Effector memory CD4-positive, alpha-beta T cell (primary cell): ENCODE measurements around the gene DUSP16.

Experiments
- DNase-seq, 3 donors: peaks; one replicate each; pipeline ENCODE4 v3.0.0-alpha.2; 2020
- H3K27ac ChIP-seq: 2 replicates; pipeline ENCODE4 v1.7.0; 2013; ENCODE audit warnings: mild to moderate bottlenecking, low read length, moderate library complexity; ENCODE audit not compliant: insufficient read depth, poor library complexity, severe bottlenecking
- H3K27me3 ChIP-seq: replicated peaks from 2 replicates; pipeline ENCODE4 v1.7.0; 2013; ENCODE audit warnings: mild to moderate bottlenecking, low read length; ENCODE audit not compliant: insufficient read depth, control insufficient read depth, poor library complexity, severe bottlenecking
- H3K36me3 ChIP-seq: 2 replicates; pipeline ENCODE4 v1.7.0; 2013; ENCODE audit warnings: mild to moderate bottlenecking, low read length, moderate library complexity; ENCODE audit not compliant: control insufficient read depth, insufficient read depth
- H3K4me1 ChIP-seq: 2 replicates; pipeline ENCODE4 v1.7.0; 2013; ENCODE audit warnings: low read length, mild to moderate bottlenecking; ENCODE audit not compliant: control insufficient read depth, insufficient read depth, poor library complexity, severe bottlenecking
- H3K4me3 ChIP-seq: 2 replicates; pipeline ENCODE4 v1.7.0; 2013; ENCODE audit warnings: low read length, low read depth, mild to moderate bottlenecking; ENCODE audit not compliant: insufficient read depth, poor library complexity, severe bottlenecking
- H3K9me3 ChIP-seq: 2 replicates; pipeline ENCODE4 v1.7.0; 2013; ENCODE audit warnings: mild to moderate bottlenecking, low read length, moderate library complexity; ENCODE audit not compliant: control insufficient read depth
- total RNA-seq, 3 donors: gene quantifications; one replicate each; lab custom pipeline; 2026; lab: John Stamatoyannopoulos, UW

Gene DUSP16, protein sequence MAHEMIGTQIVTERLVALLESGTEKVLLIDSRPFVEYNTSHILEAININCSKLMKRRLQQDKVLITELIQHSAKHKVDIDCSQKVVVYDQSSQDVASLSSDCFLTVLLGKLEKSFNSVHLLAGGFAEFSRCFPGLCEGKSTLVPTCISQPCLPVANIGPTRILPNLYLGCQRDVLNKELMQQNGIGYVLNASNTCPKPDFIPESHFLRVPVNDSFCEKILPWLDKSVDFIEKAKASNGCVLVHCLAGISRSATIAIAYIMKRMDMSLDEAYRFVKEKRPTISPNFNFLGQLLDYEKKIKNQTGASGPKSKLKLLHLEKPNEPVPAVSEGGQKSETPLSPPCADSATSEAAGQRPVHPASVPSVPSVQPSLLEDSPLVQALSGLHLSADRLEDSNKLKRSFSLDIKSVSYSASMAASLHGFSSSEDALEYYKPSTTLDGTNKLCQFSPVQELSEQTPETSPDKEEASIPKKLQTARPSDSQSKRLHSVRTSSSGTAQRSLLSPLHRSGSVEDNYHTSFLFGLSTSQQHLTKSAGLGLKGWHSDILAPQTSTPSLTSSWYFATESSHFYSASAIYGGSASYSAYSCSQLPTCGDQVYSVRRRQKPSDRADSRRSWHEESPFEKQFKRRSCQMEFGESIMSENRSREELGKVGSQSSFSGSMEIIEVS
- total RNA-seq, result 130 to 165 (median 135) reads per million in 3 donors

- no peaks in the 10 kb centered on the region for H3K9me3 ChIP-seq
- peak; percentile 72 to 76 (median 76) for DNase-seq
- H3K27me3 ChIP-seq, result no peaks in the 10 kb centered on the region
- peaks cover 21% of the 10 kb centered on the region for H3K4me1 ChIP-seq
- H3K4me3 ChIP-seq, result peak within 1 kb of the TSS; percentile 61
- peak within 1 kb of the TSS; percentile 99 for H3K27ac ChIP-seq
- H3K36me3 ChIP-seq, result no peaks in the 10 kb centered on the region
These were observed at the start of gene DUSP16 for GRCh38 chr12:12562585-12563261. Gene DUSP16, minus strand, starts transcription at chr12:12562863. Its CDS starts 41,765 bp downstream, at chr12:12521098.

DNA sequence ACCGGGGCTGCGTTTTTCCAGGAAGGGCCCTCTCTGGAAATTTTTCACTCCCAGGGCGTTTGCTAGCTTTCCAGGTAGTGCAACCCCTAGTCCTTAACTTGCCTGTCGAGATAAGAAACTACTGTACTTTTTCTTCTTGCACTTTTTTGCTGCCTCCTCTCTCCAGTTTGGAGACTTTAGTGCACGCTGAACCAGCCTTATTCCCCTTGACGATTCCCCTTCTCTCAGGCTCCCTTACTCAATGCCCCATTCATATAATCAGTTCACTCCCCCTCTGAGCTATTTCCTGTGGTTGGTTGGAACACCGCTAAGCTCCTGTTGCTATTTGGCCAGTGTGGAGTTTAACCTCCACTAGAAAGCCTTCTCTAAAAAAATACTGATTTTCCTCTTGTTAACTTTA lies 49.7 kb upstream of the DUSP16 start:
- H3K4me3 ChIP-seq, result peak overlapping the region; percentile 76
- DNase-seq, result peak in 1 of 3 donors; percentile 19

GRCh38 chr12:12611512-12612306 lies 49.0 kb upstream of the DUSP16 start, which contains the start of gene CREBL2:
Gene CREBL2, plus strand, starts transcription at chr12:12611876. Its CDS starts 297 bp downstream, at chr12:12612173.
- DNase-seq, result peak; percentile 74 to 78 (median 76)
- Histone ChIP-seq H3K4me1 (peaks cover 20% of the 10 kb centered on the region), H3K27ac (peak within 1 kb of the TSS; percentile 96), H3K36me3 (no peaks in the 10 kb centered on the region), H3K27me3 (no peaks in the 10 kb centered on the region), H3K9me3 (no peaks in the 10 kb centered on the region), H3K4me3 (peak within 1 kb of the TSS; percentile 76)

More for the DNA sequence above, 49.7 kb upstream of the DUSP16 start:
- H3K4me1 ChIP-seq, result peaks cover 24% of the 10 kb centered on the region
- H3K27ac ChIP-seq, result peak overlapping the region; percentile 96
- H3K27me3 ChIP-seq, result no peaks in the 10 kb centered on the region
- H3K9me3 ChIP-seq, result no peaks in the 10 kb centered on the region
- no peaks in the 10 kb centered on the region for H3K36me3 ChIP-seq

DNA sequence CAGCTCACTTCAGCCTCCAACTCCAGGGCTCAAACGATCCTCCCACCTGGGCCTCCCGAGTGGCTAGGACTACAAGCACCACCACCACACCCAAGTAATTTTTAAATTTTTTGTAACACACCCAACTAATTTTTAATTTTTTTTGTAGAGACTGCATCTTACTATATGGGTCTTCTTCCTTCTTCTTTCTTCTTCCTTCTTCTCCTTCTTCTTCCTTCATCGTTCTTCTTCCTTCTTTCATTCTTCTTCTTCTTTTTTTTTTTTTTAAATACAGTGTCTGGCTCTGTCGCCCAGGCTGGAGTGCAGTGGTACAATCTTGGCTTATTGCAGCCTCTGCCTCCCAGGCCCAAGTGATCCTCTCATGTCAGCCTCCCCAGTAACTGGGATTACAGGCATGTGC lies 48.0 kb upstream of the DUSP16 start:
- peak overlapping the region; percentile 96 for H3K27ac ChIP-seq

GRCh38 chr12:12609692-12610091 lies 47.0 kb upstream of the DUSP16 start:
- Histone ChIP-seq H3K4me3 (no peak overlapping the region), H3K27me3 (no peaks in the 10 kb centered on the region), H3K9me3 (no peaks in the 10 kb centered on the region), H3K4me1 (peaks cover 17% of the 10 kb centered on the region), H3K27ac (no peak overlapping the region), H3K36me3 (no peaks in the 10 kb centered on the region)
- DNase-seq, result no peak

More for the DNA sequence above, 48.0 kb upstream of the DUSP16 start:
- Histone ChIP-seq H3K4me1 (peaks cover 17% of the 10 kb centered on the region), H3K9me3 (no peaks in the 10 kb centered on the region), H3K4me3 (peak overlapping the region; percentile 76), H3K36me3 (no peaks in the 10 kb centered on the region), H3K27me3 (no peaks in the 10 kb centered on the region)
- DNase-seq, result no peak

DNA sequence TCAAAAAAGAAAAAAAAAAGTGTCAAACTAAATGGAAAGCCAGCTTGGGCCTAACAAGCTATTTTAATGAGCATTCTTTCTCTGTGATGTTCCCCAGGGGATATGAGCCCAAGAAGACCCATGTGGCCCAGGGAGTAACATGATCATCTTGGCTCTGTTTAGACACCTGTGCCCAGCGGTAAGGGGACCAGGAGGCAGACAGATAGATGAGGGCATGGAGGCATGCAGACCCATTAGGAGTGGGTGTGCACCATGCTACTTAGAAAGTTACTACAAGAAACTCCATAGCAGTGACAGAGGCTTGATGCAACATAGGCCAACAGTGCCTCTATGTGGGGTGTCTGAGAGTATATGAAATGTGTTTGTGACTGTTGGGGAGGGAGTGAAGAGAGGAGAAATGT lies 45.9 kb upstream of the DUSP16 start:
- no peaks in the 10 kb centered on the region for H3K36me3 ChIP-seq
- H3K27ac ChIP-seq, result no peak overlapping the region
- peaks cover 13% of the 10 kb centered on the region for H3K4me1 ChIP-seq
- H3K4me3 ChIP-seq, result no peak overlapping the region
- no peaks in the 10 kb centered on the region for H3K9me3 ChIP-seq
- no peaks in the 10 kb centered on the region for H3K27me3 ChIP-seq
- no peak for DNase-seq

GRCh38 chr12:12606781-12607589 lies 44.3 kb upstream of the DUSP16 start:
- no peak for DNase-seq
- no peak overlapping the region for H3K27ac ChIP-seq

GRCh38 chr12:12604740-12605139 lies 42.1 kb upstream of the DUSP16 start:
- Histone ChIP-seq H3K4me1 (peaks cover 3% of the 10 kb centered on the region), H3K36me3 (no peaks in the 10 kb centered on the region), H3K9me3 (no peaks in the 10 kb centered on the region), H3K4me3 (no peak overlapping the region), H3K27ac (no peak overlapping the region), H3K27me3 (no peaks in the 10 kb centered on the region)
- no peak for DNase-seq

More at GRCh38 chr12:12606781-12607589, 44.3 kb upstream of the DUSP16 start:
- no peaks in the 10 kb centered on the region for H3K36me3 ChIP-seq
- no peaks in the 10 kb centered on the region for H3K9me3 ChIP-seq
- H3K4me1 ChIP-seq, result peaks cover 10% of the 10 kb centered on the region
- no peak overlapping the region for H3K4me3 ChIP-seq
- H3K27me3 ChIP-seq, result no peaks in the 10 kb centered on the region

DNA sequence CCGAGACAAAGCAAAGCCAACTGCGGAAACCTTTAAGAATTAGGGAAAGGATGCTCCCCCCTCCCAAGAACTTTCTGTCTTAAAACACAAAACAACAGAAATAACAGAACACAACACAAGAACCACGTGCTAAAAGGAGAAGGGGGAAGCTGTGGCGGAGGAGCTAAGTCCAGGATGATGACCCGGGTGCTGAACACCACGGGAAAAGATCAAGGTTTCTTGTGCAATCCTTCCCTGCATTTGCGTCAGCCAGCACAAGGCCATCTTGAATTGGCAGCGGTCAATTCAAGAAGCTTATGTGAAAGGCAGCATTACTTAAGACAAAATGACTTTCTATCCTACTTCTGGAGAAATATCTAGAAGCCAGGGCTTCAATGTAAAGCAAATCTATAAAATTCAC lies 38.0 kb upstream of the DUSP16 start:
- no peak for DNase-seq
- H3K9me3 ChIP-seq, result no peaks in the 10 kb centered on the region
- no peaks in the 10 kb centered on the region for H3K27me3 ChIP-seq
- no peaks in the 10 kb centered on the region for H3K36me3 ChIP-seq
- no peak overlapping the region for H3K27ac ChIP-seq
- H3K4me3 ChIP-seq, result no peak overlapping the region
- H3K4me1 ChIP-seq, result no peaks in the 10 kb centered on the region
